Natural killer cell (primary cell): ENCODE data around the gene TPD52L2. TPM values are rescaled to one million over a fixed set of nuclear protein-coding genes. Genes with fewer than 3 reads are reported as not detected.

ENCODE experiments used
- ATAC-seq, 3 donors: fragments of 150-1000 bp in 2 of 3; fragments of 200-7000 bp in 1 of 3; cut with Tn5 transposase; 1 replicate in 1 of 3; 2 replicates in 2 of 3; pipeline ENCODE4 v1.10.0; 2021; ENCODE audit warnings: mild to moderate bottlenecking in 2 of 3, moderate library complexity in 2 of 3
- DNase-seq, 2 donors: peaks; one replicate each; pipeline versions ENCODE4 v3.0.0 to v3.0.0-alpha.2; 2013 to 2021; ENCODE audit warnings: mixed read lengths in 1 of 2
- H3K27ac ChIP-seq: one replicate; pipeline ENCODE4 v1.5.1; 2013; ENCODE audit warnings: mild to moderate bottlenecking, low read length
- H3K27me3 ChIP-seq: one replicate; pipeline ENCODE4 v1.6.1; 2013; ENCODE audit warnings: low read length; ENCODE audit not compliant: control insufficient read depth, insufficient read depth
- H3K36me3 ChIP-seq: one replicate; pipeline ENCODE4 v1.6.1; 2013; ENCODE audit warnings: low read length; ENCODE audit not compliant: control insufficient read depth, insufficient read depth
- H3K4me1 ChIP-seq: one replicate; pipeline ENCODE4 v1.6.1; 2013; ENCODE audit warnings: low read length; ENCODE audit not compliant: control insufficient read depth, insufficient read depth
- H3K4me3 ChIP-seq: one replicate; pipeline ENCODE4 v1.5.1; 2013; ENCODE audit warnings: low read length
- H3K9me3 ChIP-seq: one replicate; pipeline ENCODE4 v1.6.1; 2013; ENCODE audit warnings: low read length; ENCODE audit not compliant: control insufficient read depth, insufficient read depth
- H3K27ac Mint-ChIP-seq, 2 donors: one replicate each; pipeline ENCODE4 v1.8.0; 2022; ENCODE audit warnings: mild to moderate bottlenecking in 2 of 2, mixed read lengths in 2 of 2, moderate library complexity in 1 of 2
- H3K27me3 Mint-ChIP-seq, 2 donors: one replicate each; pipeline ENCODE4 v1.8.0; 2022; ENCODE audit warnings: low read depth in 2 of 2, mixed read lengths in 2 of 2
- H3K36me3 Mint-ChIP-seq: one replicate; pipeline ENCODE4 v1.8.0; 2022; ENCODE audit warnings: mixed read lengths
- H3K4me1 Mint-ChIP-seq, 2 donors: one replicate each; pipeline ENCODE4 v1.8.0; 2022; ENCODE audit warnings: mixed read lengths in 2 of 2
- H3K4me3 Mint-ChIP-seq: one replicate; pipeline ENCODE4 v1.8.0; 2022; ENCODE audit warnings: mild to moderate bottlenecking, moderate library complexity, mixed read lengths
- H3K9me3 Mint-ChIP-seq, 2 donors: one replicate each; pipeline ENCODE4 v1.8.0; 2022; ENCODE audit warnings: mixed read lengths in 2 of 2
- WGBS: methylation state at CpG from one replicate; pipeline ENCODE4 v1.1.7; 2013; ENCODE audit warnings: missing lambda C conversion rate; ENCODE audit not compliant: insufficient coverage; 5-methylcytosine and 5-hydroxymethylcytosine counted together
- intact Hi-C: fragments of 100-400 bp; cut with micrococcal nuclease; formaldehyde crosslinking; loops from one replicate; pipeline ENCODE4 v1.14.2; 2022
- total RNA-seq, 4 donors: library from RNA; stranded (reverse); fragments of 120-200 nt in 1 of 4; gene quantifications; one replicate each; pipeline versions ENCODE4 v1.2.3 to v1.2.4, GENCODE V29; 2013 to 2022
- TF ChIP-seq, protein P1 (sequence below): fragments of 200-600 bp; IDR thresholded peaks from one replicate; pipeline ENCODE4 v1.8.0; 2022; ENCODE audit warnings: antibody characterized with exemption

TPD52L2 gene
- total RNA-seq, 3 donors from 2014 or later (not counting 1 experiment from before 2014, with no cell fraction given): 36.8 to 47.2 (median 45.1) TPM

DNA sequence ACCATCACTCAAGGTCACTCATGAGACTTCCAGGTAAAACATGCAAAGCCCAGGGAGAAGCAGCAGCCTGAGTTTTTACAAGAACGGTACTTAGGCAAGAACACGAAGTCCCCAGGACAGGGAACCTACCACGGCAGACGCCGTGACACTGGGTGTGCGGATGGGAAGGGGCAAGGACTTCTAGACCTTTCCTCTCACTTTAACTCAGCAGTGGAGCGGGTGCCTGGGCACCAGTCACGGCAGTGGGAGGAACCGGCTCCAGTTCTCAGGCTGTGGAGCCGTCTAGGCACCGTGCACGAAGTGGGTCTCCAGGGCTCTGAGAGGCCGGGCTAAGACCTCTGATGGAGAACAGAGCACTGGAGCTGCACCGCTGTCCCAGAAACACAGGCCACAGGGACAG is 36.5 kb upstream of the TPD52L2 start:
- Histone ChIP-seq H3K27ac (no peak overlapping the region), H3K9me3 (no peaks in the 10 kb centered on the region), H3K27me3 (peaks cover 23% of the 10 kb centered on the region), H3K4me3 (no peak overlapping the region), H3K36me3 (no peaks in the 10 kb centered on the region), H3K4me1 (peaks cover 11% of the 10 kb centered on the region)
- intact Hi-C loops: no loop called here
- TF ChIP-seq, protein P1, sequence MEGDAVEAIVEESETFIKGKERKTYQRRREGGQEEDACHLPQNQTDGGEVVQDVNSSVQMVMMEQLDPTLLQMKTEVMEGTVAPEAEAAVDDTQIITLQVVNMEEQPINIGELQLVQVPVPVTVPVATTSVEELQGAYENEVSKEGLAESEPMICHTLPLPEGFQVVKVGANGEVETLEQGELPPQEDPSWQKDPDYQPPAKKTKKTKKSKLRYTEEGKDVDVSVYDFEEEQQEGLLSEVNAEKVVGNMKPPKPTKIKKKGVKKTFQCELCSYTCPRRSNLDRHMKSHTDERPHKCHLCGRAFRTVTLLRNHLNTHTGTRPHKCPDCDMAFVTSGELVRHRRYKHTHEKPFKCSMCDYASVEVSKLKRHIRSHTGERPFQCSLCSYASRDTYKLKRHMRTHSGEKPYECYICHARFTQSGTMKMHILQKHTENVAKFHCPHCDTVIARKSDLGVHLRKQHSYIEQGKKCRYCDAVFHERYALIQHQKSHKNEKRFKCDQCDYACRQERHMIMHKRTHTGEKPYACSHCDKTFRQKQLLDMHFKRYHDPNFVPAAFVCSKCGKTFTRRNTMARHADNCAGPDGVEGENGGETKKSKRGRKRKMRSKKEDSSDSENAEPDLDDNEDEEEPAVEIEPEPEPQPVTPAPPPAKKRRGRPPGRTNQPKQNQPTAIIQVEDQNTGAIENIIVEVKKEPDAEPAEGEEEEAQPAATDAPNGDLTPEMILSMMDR: no peak
- Mint-ChIP-seq H3K4me3 (peak overlapping the region; percentile 31), H3K9me3 (no peaks in the 10 kb centered on the region), H3K27ac (no peak overlapping the region), H3K36me3 (no peaks in the 10 kb centered on the region), H3K27me3 (peaks cover 26 to 34% of the 10 kb centered on the region in 2 donors), H3K4me1 (peaks cover 9 to 10% of the 10 kb centered on the region in 2 donors)
- WGBS: 95% methylated on average over 14 of the region's 14 CpGs
- ATAC-seq (no peak), DNase-seq (no peak)

DNA sequence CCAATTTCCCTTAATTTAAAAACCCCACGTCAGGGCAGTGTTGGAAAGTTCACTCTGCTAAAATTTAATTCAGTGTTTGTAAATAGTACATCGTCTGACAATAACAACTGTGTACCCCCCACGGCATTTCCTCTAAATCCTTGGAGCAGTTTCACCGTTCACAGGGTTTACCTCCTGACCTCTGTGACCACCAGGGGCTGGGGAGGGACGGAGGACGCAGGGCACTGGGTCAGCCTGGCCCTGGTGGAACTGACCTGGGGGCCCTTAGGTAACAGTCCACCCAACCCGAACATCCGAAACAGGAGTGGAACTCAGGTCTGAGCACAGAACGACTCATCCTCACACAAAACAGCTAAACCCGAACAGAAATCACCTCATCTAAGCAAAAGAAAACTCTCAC is 36.1 kb upstream of the TPD52L2 start:
- DNase-seq (no peak), ATAC-seq (no peak)
- H3K27me3 Mint-ChIP-seq: peaks cover 26 to 34% of the 10 kb centered on the region in 2 donors
- H3K4me3 Mint-ChIP-seq: no peak overlapping the region
- WGBS: 78% methylated on average over 10 of the region's 10 CpGs
- no peak overlapping the region for H3K27ac ChIP-seq
- H3K27ac Mint-ChIP-seq: no peak overlapping the region
- H3K36me3 Mint-ChIP-seq: no peaks in the 10 kb centered on the region
- no peak overlapping the region for H3K4me3 ChIP-seq
- H3K9me3 Mint-ChIP-seq: no peaks in the 10 kb centered on the region
- TF ChIP-seq, protein P1: no peak
- intact Hi-C loops: no loop called here
- no peaks in the 10 kb centered on the region for H3K9me3 ChIP-seq
- H3K4me1 ChIP-seq: peaks cover 11% of the 10 kb centered on the region
- peaks cover 9 to 10% of the 10 kb centered on the region in 2 donors for H3K4me1 Mint-ChIP-seq
- H3K36me3 ChIP-seq: no peaks in the 10 kb centered on the region
- H3K27me3 ChIP-seq: peaks cover 23% of the 10 kb centered on the region

DNA sequence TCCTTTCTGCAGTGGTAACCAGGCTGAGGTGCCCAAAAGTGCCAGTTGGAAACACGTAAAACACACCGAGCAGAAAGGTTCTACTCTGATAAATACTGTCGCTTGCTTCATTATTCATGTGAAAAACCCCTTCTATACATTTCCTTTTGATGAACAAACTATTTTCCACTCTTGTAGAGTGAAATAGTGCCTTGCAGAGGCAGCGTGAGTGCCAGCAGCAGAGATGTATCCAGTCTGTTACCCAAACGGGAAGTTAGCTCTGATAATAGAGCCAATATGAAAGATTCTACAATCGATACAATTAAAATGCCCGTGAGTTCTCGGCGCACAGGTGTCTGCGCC is 35.5 kb upstream of the TPD52L2 start:
- intact Hi-C loops: no loop called here
- TF ChIP-seq, protein P1: no peak
- Histone ChIP-seq H3K27me3 (peaks cover 23% of the 10 kb centered on the region), H3K27ac (no peak overlapping the region), H3K4me1 (peaks cover 11% of the 10 kb centered on the region), H3K9me3 (no peaks in the 10 kb centered on the region), H3K4me3 (peak overlapping the region; percentile 28), H3K36me3 (no peaks in the 10 kb centered on the region)
- no peaks in the 10 kb centered on the region for H3K36me3 Mint-ChIP-seq
- H3K4me1 Mint-ChIP-seq: peaks cover 9 to 10% of the 10 kb centered on the region in 2 donors
- H3K9me3 Mint-ChIP-seq: no peaks in the 10 kb centered on the region
- ATAC-seq: no peak
- whole genome bisulfite sequencing: 6% methylated on average over 10 of the region's 10 CpGs
- peaks cover 26 to 34% of the 10 kb centered on the region in 2 donors for H3K27me3 Mint-ChIP-seq
- H3K4me3 Mint-ChIP-seq: peak overlapping the region; percentile 88
- DNase-seq: no peak
- peak overlapping the region in 1 of 2 donors; percentile 74 for H3K27ac Mint-ChIP-seq
